Measurements from ENCODE around the gene THAP4. TPM values are rescaled to one million over a fixed set of nuclear protein-coding genes. Genes with fewer than 3 reads are reported as not detected.

The THAP4 gene
- total RNA-seq, 2 experiments from 2014 or later: 27.5 to 31.4 TPM

- no peaks in the 10 kb centered on the region for H3K9me3 Mint-ChIP-seq
- ChIA-PET POLR2A (no interaction called here), CTCF (interaction anchor here (0.7 kb wide), 1 partner anchor 110 kb away, joined by 3 read pairs; no protein-coding TSS in a partner anchor)
- peaks cover 5% of the 10 kb centered on the region for H3K4me1 Mint-ChIP-seq (ENCODE audit: low read depth)
- no peaks in the 10 kb centered on the region for H3K36me3 Mint-ChIP-seq (ENCODE audit: low read depth)
- Histone ChIP-seq H3K27ac (ENCODE audit: low read depth in 1 of 2, low read length in 2 of 2) (no peak overlapping the region), H3K4me1 (ENCODE audit: insufficient read depth, low read length) (peaks cover 4% of the 10 kb centered on the region), H3K9me3 (ENCODE audit: control insufficient read depth in 1 of 2, insufficient read depth in 1 of 2, low read length in 2 of 2) (no peaks in the 10 kb centered on the region), H3K27me3 (ENCODE audit: control insufficient read depth in 1 of 2, insufficient read depth in 2 of 2, low read length in 2 of 2) (peaks cover 6 to 30% of the 10 kb centered on the region in 2 experiments), H3K36me3 (ENCODE audit: insufficient read depth, low read length) (no peaks in the 10 kb centered on the region), H3K4me3 (ENCODE audit: low read length) (no peak overlapping the region)
- H3K27ac Mint-ChIP-seq: no peak overlapping the region
- DNase-seq: no peak
- intact Hi-C loops (cut with DNase I, micrococcal nuclease): no loop called here
- H3K27me3 Mint-ChIP-seq: peaks cover 32% of the 10 kb centered on the region
- no peak overlapping the region for H3K4me3 Mint-ChIP-seq
- ATAC-seq (ENCODE audit: poor library complexity): no peak
- TF ChIP-seq, protein P1, sequence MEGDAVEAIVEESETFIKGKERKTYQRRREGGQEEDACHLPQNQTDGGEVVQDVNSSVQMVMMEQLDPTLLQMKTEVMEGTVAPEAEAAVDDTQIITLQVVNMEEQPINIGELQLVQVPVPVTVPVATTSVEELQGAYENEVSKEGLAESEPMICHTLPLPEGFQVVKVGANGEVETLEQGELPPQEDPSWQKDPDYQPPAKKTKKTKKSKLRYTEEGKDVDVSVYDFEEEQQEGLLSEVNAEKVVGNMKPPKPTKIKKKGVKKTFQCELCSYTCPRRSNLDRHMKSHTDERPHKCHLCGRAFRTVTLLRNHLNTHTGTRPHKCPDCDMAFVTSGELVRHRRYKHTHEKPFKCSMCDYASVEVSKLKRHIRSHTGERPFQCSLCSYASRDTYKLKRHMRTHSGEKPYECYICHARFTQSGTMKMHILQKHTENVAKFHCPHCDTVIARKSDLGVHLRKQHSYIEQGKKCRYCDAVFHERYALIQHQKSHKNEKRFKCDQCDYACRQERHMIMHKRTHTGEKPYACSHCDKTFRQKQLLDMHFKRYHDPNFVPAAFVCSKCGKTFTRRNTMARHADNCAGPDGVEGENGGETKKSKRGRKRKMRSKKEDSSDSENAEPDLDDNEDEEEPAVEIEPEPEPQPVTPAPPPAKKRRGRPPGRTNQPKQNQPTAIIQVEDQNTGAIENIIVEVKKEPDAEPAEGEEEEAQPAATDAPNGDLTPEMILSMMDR (IDR thresholded peaks at IDR 0.05): no peak
These were observed 86.1 kb downstream of the THAP4 start for GRCh38 chr2:241550616-241551580.

- TF ChIP-seq, protein P1 (IDR thresholded peaks at IDR 0.05): no peak
- H3K4me1 Mint-ChIP-seq (ENCODE audit: low read depth): no peaks in the 10 kb centered on the region
- Histone ChIP-seq H3K27ac (ENCODE audit: low read depth in 1 of 2, low read length in 2 of 2) (no peak overlapping the region), H3K9me3 (ENCODE audit: control insufficient read depth in 1 of 2, insufficient read depth in 1 of 2, low read length in 2 of 2) (no peaks in the 10 kb centered on the region), H3K36me3 (ENCODE audit: insufficient read depth, low read length) (no peaks in the 10 kb centered on the region), H3K27me3 (ENCODE audit: control insufficient read depth in 1 of 2, insufficient read depth in 2 of 2, low read length in 2 of 2) (peaks cover 6 to 41% of the 10 kb centered on the region in 2 experiments), H3K4me3 (ENCODE audit: low read length) (no peak overlapping the region), H3K4me1 (ENCODE audit: insufficient read depth, low read length) (no peaks in the 10 kb centered on the region)
- H3K9me3 Mint-ChIP-seq: no peaks in the 10 kb centered on the region
- no peak overlapping the region for H3K27ac Mint-ChIP-seq
- intact Hi-C loops (cut with DNase I, micrococcal nuclease): no loop called here
- POLR2A ChIA-PET: no interaction called here
- peaks cover 17% of the 10 kb centered on the region for H3K27me3 Mint-ChIP-seq
- no peak overlapping the region for H3K4me3 Mint-ChIP-seq
- no peaks in the 10 kb centered on the region for H3K36me3 Mint-ChIP-seq (ENCODE audit: low read depth)
- ATAC-seq (ENCODE audit: poor library complexity) (no peak), DNase-seq (no peak)
- CTCF ChIA-PET: no interaction called here
These were observed 88.5 kb downstream of the THAP4 start for GRCh38 chr2:241548451-241548835.

DNA sequence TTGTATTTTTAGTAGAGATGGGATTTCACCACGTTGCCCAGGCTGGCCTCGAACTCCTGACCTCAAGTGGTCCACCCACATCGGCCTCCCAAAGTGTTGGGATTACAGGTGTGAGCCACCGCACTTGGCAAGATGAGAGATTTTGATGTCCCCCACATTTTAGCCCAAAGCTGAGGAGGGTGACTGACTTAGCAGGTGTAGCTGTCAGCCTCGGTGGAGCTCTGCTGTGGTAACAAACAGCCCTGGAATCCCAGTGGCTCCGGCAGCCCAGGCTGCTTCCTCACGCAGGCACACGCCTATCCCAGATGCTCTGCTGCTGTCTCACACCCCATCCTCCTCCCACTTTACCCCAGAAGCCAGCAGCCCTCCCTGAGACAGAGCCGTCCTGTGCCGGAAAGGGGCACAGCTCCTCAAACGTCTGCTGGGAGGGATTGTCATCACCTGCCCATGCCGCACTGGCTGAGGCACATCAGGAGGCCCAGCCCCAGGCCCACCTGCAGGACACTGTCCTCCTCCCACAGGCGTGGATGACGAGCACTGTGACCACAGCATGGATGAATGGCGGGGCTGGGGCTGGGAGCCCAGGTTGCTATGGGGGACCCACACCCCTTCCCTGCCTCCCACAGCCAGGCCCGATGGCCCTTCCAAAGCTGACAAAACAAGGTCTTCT is 89.0 kb downstream of the THAP4 start:
- intact Hi-C loops (cut with DNase I, micrococcal nuclease): no loop called here
- ChIA-PET CTCF (no interaction called here), POLR2A (no interaction called here)
- no peak for DNase-seq
- Histone ChIP-seq H3K27ac (ENCODE audit: low read depth in 1 of 2, low read length in 2 of 2) (no peak overlapping the region), H3K36me3 (ENCODE audit: insufficient read depth, low read length) (no peaks in the 10 kb centered on the region), H3K4me3 (ENCODE audit: low read length) (no peak overlapping the region), H3K4me1 (ENCODE audit: insufficient read depth, low read length) (no peaks in the 10 kb centered on the region), H3K27me3 (ENCODE audit: control insufficient read depth in 1 of 2, insufficient read depth in 2 of 2, low read length in 2 of 2) (peaks cover 10 to 45% of the 10 kb centered on the region in 2 experiments), H3K9me3 (ENCODE audit: control insufficient read depth in 1 of 2, insufficient read depth in 1 of 2, low read length in 2 of 2) (no peaks in the 10 kb centered on the region)
- H3K36me3 Mint-ChIP-seq (ENCODE audit: low read depth): no peaks in the 10 kb centered on the region
- no peaks in the 10 kb centered on the region for H3K4me1 Mint-ChIP-seq (ENCODE audit: low read depth)
- H3K27me3 Mint-ChIP-seq: peaks cover 23% of the 10 kb centered on the region
- TF ChIP-seq, protein P1 (IDR thresholded peaks at IDR 0.05): no peak
- H3K9me3 Mint-ChIP-seq: no peaks in the 10 kb centered on the region
- no peak overlapping the region for H3K27ac Mint-ChIP-seq
- no peak for ATAC-seq (ENCODE audit: poor library complexity)
- H3K4me3 Mint-ChIP-seq: no peak overlapping the region

All from CD4-positive, alpha-beta T cell (primary cell).